RWPE2 (cell line): ENCODE measurements around the gene DUSP2.

Source experiments
- ATAC-seq: fragments of 200-7000 bp; cut with Tn5 transposase; 3 replicates; pipeline ENCODE4 v1.9.1; 2021; ENCODE audit warnings: low read depth
- DNase-seq: peaks from one replicate; pipeline ENCODE4 v3.0.0-alpha.2; 2020; ENCODE audit warnings: low spot score
- H3K27ac ChIP-seq: fragments of 450-650 bp; 2 replicates; pipeline ENCODE4 v1.5.1; 2017; ENCODE audit warnings: mild to moderate bottlenecking; ENCODE audit not compliant: poor library complexity, severe bottlenecking
- H3K27me3 ChIP-seq: fragments of 250-450 bp; sonication (Bioruptor Pico); 2 replicates; pipeline ENCODE4 v1.5.1; 2021; ENCODE audit warnings: mild to moderate bottlenecking, moderate library complexity; ENCODE audit not compliant: insufficient read depth, poor library complexity, severe bottlenecking
- H3K36me3 ChIP-seq: fragments of 250-450 bp; sonication (Bioruptor Pico); 2 replicates; pipeline ENCODE4 v1.5.1; 2020; ENCODE audit warnings: low read depth, mild to moderate bottlenecking, moderate library complexity
- H3K4me1 ChIP-seq: fragments of 250-450 bp; sonication (Bioruptor Pico); 2 replicates; pipeline ENCODE4 v1.5.1; 2021; ENCODE audit warnings: mild to moderate bottlenecking, moderate library complexity; ENCODE audit not compliant: insufficient read depth, poor library complexity, severe bottlenecking
- H3K4me3 ChIP-seq: fragments of 250-450 bp; sonication (Bioruptor Pico); 2 replicates; pipeline ENCODE4 v1.5.1; 2021; ENCODE audit warnings: mild to moderate bottlenecking, moderate library complexity; ENCODE audit not compliant: severe bottlenecking
- H3K9me3 ChIP-seq: fragments of 250-450 bp; sonication (Bioruptor Pico); 2 replicates; pipeline ENCODE4 v1.5.1; 2021; ENCODE audit warnings: mild to moderate bottlenecking, moderate library complexity; ENCODE audit not compliant: severe bottlenecking
- CTCF ChIP-seq: fragments of 450-650 bp; IDR thresholded peaks from one replicate; pipeline ENCODE4 v1.5.1; 2017; ENCODE audit warnings: mild to moderate bottlenecking, moderate library complexity; ENCODE audit not compliant: poor library complexity, severe bottlenecking

Gene DUSP2

GRCh38 chr2:96111823-96112500, 33.3 kb downstream of the DUSP2 start:
- no peak overlapping the region for H3K27ac ChIP-seq
- TF ChIP-seq CTCF: no peak
- no peaks in the 10 kb centered on the region for H3K36me3 ChIP-seq
- no peaks in the 10 kb centered on the region for H3K9me3 ChIP-seq
- DNase-seq (peak; percentile 40), ATAC-seq (peak; percentile 26; the same call in 1 of the 3 replicates)
- H3K27me3 ChIP-seq: no peaks in the 10 kb centered on the region
- no peaks in the 10 kb centered on the region for H3K4me1 ChIP-seq
- H3K4me3 ChIP-seq: no peak overlapping the region

DNA sequence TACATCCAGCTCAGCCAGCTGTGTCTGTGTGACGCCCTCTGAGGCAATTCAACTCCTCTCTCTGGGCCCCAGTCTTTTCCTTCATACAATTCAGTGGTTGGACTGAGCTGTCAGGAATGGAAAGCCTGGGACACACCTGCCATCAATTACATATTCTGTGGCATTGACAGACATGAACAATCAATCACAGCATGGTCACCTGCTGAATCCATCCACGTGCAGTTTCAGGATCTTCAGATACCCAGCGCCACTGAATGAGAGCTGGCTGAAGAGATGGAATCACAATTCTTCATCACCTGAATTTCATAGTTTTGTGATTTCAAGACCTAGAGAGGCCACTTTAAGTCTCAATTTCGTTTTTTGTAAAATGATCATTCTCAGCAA, 34.0 kb downstream of the DUSP2 start:
- Histone ChIP-seq H3K36me3 (no peaks in the 10 kb centered on the region), H3K27me3 (no peaks in the 10 kb centered on the region), H3K9me3 (no peaks in the 10 kb centered on the region), H3K27ac (no peak overlapping the region), H3K4me3 (no peak overlapping the region), H3K4me1 (no peaks in the 10 kb centered on the region)
- ATAC-seq (no peak), DNase-seq (no peak)
- TF ChIP-seq CTCF: no peak

GRCh38 chr2:96110621-96111256, 34.5 kb downstream of the DUSP2 start:
- no peaks in the 10 kb centered on the region for H3K27me3 ChIP-seq
- H3K4me1 ChIP-seq: no peaks in the 10 kb centered on the region
- H3K4me3 ChIP-seq: no peak overlapping the region
- H3K9me3 ChIP-seq: no peaks in the 10 kb centered on the region
- DNase-seq (peak; percentile 34), ATAC-seq (no peak; the same call in 2 of the 3 replicates)
- no peak overlapping the region for H3K27ac ChIP-seq
- no peak for TF ChIP-seq CTCF
- no peaks in the 10 kb centered on the region for H3K36me3 ChIP-seq

DNA sequence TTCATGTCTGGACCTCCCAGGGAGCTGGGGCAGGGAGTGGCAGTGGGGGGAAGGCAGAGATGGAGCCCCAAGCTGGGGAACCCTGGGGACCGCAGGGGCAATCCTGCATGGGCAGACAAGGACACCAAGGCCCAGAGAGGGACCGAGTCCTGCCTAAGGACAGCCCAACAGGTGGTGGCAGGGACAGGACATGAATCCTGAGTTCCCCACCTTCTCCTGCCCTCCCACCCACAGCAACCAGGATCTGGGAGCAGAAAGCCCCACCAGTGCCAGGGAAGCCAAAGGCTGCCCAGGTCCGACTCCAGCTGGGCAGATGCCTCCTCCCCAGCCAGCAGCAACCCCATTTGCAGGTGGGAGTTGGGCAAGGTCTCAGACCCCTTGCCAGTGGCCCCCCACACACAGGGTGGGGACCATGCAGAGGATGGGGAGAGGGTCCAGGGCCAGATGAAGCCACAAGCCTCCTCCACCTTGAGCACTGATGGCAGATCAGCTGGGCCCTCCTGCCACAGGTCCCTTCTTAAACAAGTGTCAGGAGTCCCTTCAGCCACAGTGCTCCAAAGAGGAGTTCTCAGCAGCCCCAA, 35.2 kb downstream of the DUSP2 start:
- peak; percentile 40 for DNase-seq
- no peak for TF ChIP-seq CTCF
- Histone ChIP-seq H3K4me1 (no peaks in the 10 kb centered on the region), H3K27ac (no peak overlapping the region), H3K27me3 (no peaks in the 10 kb centered on the region), H3K36me3 (no peaks in the 10 kb centered on the region), H3K4me3 (no peak overlapping the region), H3K9me3 (peaks cover 2% of the 10 kb centered on the region)
- no peak for ATAC-seq

DNA sequence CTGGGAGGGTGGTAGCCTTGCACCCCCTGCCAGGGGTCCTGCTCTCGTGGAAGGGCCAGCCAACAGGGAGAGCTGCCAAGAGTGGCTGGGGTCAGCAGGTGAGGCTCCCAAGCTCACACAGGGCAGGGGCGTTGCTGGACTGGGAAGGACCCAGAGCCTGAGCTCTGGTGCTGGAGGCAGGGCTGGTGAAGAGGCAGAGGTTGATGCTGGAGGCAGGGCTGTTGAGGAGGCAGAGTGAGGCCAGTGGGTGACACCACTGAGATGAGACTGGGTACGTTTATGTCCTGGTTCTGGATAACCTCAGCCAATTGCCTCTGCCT, 35.9 kb downstream of the DUSP2 start:
- no peak overlapping the region for H3K27ac ChIP-seq
- no peak for TF ChIP-seq CTCF
- H3K27me3 ChIP-seq: no peaks in the 10 kb centered on the region
- DNase-seq (peak; percentile 48), ATAC-seq (no peak)
- H3K36me3 ChIP-seq: no peaks in the 10 kb centered on the region
- no peak overlapping the region for H3K4me3 ChIP-seq
- H3K9me3 ChIP-seq: peaks cover 2% of the 10 kb centered on the region
- no peaks in the 10 kb centered on the region for H3K4me1 ChIP-seq
